Breast epithelium (tissue), 4 donors: ENCODE data around the gene TPD52L1. TPM values are rescaled to one million over a fixed set of nuclear protein-coding genes. Genes with fewer than 3 reads are reported as not detected.

Source experiments
- DNase-seq, 2 donors: peaks; one replicate each; pipeline ENCODE4 v3.0.0-alpha.2; 2019; ENCODE audit warnings: low spot score in 2 of 2
- H3K27ac ChIP-seq, 2 donors: fragments of 200-600 bp; sonication (generic) in 1 of 2; one replicate each; pipeline ENCODE4 v1.5.1; 2016 to 2019; ENCODE audit warnings: mild to moderate bottlenecking in 1 of 2
- H3K27me3 ChIP-seq, 2 donors: fragments of 200-600 bp; sonication (generic) in 1 of 2; one replicate each; pipeline versions ENCODE4 v1.5.1 to v1.6.0; 2017 to 2019; ENCODE audit warnings: control low read depth in 1 of 2, mild to moderate bottlenecking in 1 of 2
- H3K36me3 ChIP-seq: fragments of 200-600 bp; one replicate; pipeline ENCODE4 v1.5.1; 2019
- H3K4me1 ChIP-seq, 2 donors: fragments of 200-600 bp; sonication (generic); one replicate each; pipeline ENCODE4 v1.5.1; 2016 to 2019; ENCODE audit warnings: control low read depth in 1 of 2
- H3K4me3 ChIP-seq, 3 donors: fragments of 200-600 bp; sonication (generic); 1 replicate in 2 of 3; 2 replicates in 1 of 3; pipeline ENCODE4 v1.5.1; 2016 to 2019; ENCODE audit warnings: mild to moderate bottlenecking in 3 of 3, moderate library complexity in 2 of 3
- H3K9me3 ChIP-seq, 2 donors: fragments of 200-600 bp; sonication (generic) in 1 of 2; one replicate each; pipeline ENCODE4 v1.5.1; 2016 to 2019; ENCODE audit warnings: control low read depth in 1 of 2
- POLR2A ChIP-seq: fragments of 450-650 bp; IDR thresholded peaks from one replicate; pipeline ENCODE4 v1.6.1; 2016; ENCODE audit warnings: antibody characterized with exemption, mild to moderate bottlenecking, moderate library complexity
- POLR2AphosphoS5 ChIP-seq, 3 donors: sonication (generic); formaldehyde crosslinking; IDR thresholded peaks; one replicate each; pipeline ENCODE4 v1.6.1; 2017; ENCODE audit warnings: antibody characterized with exemption in 3 of 3
- intact Hi-C: fragments of 100-400 bp; cut with DNase I; formaldehyde crosslinking; loops from one replicate; pipeline ENCODE4 v1.15.1; 2023; ENCODE audit warnings: low total_unique reads
- total RNA-seq, 3 donors: library from RNA; depleted of rRNA; stranded (reverse); fragments of >200 nt; gene quantifications; one replicate each; pipeline ENCODE4 v1.1.0, GENCODE V29; 2016
- TF ChIP-seq, protein P1 (sequence below), 3 donors: fragments of 450-650 bp; IDR thresholded peaks; one replicate each; pipeline ENCODE4 v1.5.1; 2016 to 2017; ENCODE audit warnings: antibody characterized with exemption in 3 of 3, mild to moderate bottlenecking in 3 of 3, moderate library complexity in 3 of 3

Gene TPD52L1
- total RNA-seq, 3 donors from 2014 or later, result 27.2 to 266 (median 81.3) TPM

DNA sequence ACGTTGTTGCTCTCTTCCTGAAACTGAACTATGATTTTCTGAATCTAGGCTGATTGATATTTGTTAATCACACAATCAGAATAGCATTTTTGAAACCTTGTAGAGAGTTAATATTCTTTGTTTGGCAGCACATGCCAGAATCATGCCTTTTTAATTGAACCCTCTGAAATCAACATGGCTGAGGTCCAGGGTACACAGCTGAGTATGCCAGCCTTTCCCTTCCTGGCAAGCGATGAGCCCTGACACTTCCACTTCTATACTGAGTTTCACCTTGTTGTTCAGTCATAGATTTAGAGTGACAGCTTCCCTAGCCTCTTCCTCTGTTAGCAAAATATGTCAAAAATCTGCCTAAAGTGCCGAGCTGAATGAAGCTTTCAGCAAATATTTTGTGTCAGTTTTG is 141.4 kb downstream of the TPD52L1 start:
- intact Hi-C loops, result no loop called here
- Histone ChIP-seq H3K27me3 (no peaks in the 10 kb centered on the region), H3K4me1 (peaks cover 0 to 15% of the 10 kb centered on the region in 2 donors), H3K27ac (no peak overlapping the region), H3K9me3 (no peaks in the 10 kb centered on the region), H3K36me3 (no peaks in the 10 kb centered on the region), H3K4me3 (no peak overlapping the region)
- no peak for DNase-seq
- TF ChIP-seq, protein P1, sequence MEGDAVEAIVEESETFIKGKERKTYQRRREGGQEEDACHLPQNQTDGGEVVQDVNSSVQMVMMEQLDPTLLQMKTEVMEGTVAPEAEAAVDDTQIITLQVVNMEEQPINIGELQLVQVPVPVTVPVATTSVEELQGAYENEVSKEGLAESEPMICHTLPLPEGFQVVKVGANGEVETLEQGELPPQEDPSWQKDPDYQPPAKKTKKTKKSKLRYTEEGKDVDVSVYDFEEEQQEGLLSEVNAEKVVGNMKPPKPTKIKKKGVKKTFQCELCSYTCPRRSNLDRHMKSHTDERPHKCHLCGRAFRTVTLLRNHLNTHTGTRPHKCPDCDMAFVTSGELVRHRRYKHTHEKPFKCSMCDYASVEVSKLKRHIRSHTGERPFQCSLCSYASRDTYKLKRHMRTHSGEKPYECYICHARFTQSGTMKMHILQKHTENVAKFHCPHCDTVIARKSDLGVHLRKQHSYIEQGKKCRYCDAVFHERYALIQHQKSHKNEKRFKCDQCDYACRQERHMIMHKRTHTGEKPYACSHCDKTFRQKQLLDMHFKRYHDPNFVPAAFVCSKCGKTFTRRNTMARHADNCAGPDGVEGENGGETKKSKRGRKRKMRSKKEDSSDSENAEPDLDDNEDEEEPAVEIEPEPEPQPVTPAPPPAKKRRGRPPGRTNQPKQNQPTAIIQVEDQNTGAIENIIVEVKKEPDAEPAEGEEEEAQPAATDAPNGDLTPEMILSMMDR (IDR thresholded peaks at IDR 0.05), result no peak
- TF ChIP-seq POLR2A (no peak), POLR2AphosphoS5 (IDR thresholded peaks at IDR 0.05) (no peak)

DNA sequence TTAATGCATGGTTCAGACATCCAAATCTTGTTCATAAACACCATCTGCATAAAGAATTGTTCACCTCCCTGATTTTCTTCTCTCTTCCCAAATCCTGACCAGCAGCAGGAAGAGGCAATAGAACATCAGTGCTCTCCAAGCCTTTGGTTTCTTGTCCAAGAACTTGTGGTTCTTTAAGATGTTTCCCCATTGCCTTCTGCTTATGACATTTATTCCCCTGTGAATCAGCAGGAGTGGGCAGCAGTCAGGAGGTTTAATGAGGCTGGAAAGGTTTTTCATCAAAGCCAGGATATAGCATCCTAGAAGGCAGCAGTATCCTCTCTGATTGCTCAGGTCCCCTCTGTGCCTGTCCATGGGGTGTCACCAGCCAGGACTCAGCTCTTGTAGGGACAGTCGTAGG is 142.9 kb downstream of the TPD52L1 start:
- intact Hi-C loops, result no loop called here
- Histone ChIP-seq H3K9me3 (no peaks in the 10 kb centered on the region), H3K27me3 (no peaks in the 10 kb centered on the region), H3K36me3 (no peaks in the 10 kb centered on the region), H3K27ac (no peak overlapping the region), H3K4me3 (no peak overlapping the region), H3K4me1 (peaks cover 0 to 25% of the 10 kb centered on the region in 2 donors)
- no peak for TF ChIP-seq POLR2A
- TF ChIP-seq, protein P1 (IDR thresholded peaks at IDR 0.05), result no peak
- no peak for TF ChIP-seq POLR2AphosphoS5 (IDR thresholded peaks at IDR 0.05)
- DNase-seq, result no peak

DNA sequence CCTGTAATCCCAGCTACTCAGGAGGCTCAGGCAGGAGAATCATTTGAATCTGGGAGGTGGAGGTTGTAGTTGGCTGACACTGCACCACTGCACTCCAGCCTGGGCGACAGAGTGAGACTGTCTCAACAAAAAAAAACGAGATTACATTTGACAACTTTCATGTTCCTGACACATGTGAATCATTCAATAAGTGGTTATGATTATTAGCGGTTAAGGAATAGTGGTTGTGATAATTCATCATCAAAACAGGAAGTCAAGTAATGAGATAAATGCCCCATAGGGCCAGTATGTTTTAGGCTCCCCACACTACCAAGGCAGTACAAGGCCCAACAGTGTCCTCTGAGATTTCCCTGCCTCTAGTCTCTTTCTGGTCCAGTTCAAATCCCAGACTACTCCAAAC is 145.7 kb downstream of the TPD52L1 start:
- no peaks in the 10 kb centered on the region for H3K36me3 ChIP-seq
- H3K4me1 ChIP-seq, result peaks cover 0 to 25% of the 10 kb centered on the region in 2 donors
- no peaks in the 10 kb centered on the region for H3K9me3 ChIP-seq
- TF ChIP-seq POLR2A (no peak), POLR2AphosphoS5 (IDR thresholded peaks at IDR 0.05) (no peak)
- TF ChIP-seq, protein P1 (IDR thresholded peaks at IDR 0.05), result no peak
- no peak overlapping the region for H3K27ac ChIP-seq
- H3K27me3 ChIP-seq, result no peaks in the 10 kb centered on the region
- DNase-seq, result no peak
- intact Hi-C loops, result no loop called here
- no peak overlapping the region for H3K4me3 ChIP-seq

DNA sequence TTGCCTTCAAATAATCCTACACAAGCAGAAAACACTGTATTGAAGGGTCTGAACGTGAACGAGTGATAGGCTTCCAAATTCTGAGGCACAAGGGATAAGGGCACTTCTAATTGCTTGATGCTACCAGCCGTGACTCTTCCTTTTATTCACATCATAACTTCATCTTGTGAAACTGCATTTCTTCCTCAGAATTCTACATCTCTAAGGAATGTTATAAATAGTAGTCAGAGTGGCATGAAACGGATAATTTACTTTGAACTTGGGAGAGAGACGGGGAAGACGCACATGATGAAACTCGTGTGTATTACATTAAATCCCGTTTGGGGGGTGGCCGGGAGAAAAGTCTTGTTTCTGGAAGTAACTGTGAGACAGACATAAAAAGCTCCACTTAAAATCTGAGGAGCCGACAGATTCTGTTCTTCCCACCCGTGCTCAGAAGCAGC is 147.4 kb downstream of the TPD52L1 start:
- peak overlapping the region; percentile 78 to 98 (median 88) for H3K4me3 ChIP-seq
- H3K27ac ChIP-seq, result peak overlapping the region; percentile 91 to 97
- H3K4me1 ChIP-seq, result peaks cover 0 to 13% of the 10 kb centered on the region in 2 donors
- TF ChIP-seq POLR2AphosphoS5 (IDR thresholded peaks at IDR 0.05) (no peak), POLR2A (no peak)
- TF ChIP-seq, protein P1 (IDR thresholded peaks at IDR 0.05), result no peak
- DNase-seq, result no peak
- intact Hi-C loops, result loop anchor here (10.0 kb wide), 1 partner anchor 454 kb away; no protein-coding TSS in a partner anchor
- H3K9me3 ChIP-seq, result no peaks in the 10 kb centered on the region
- no peaks in the 10 kb centered on the region for H3K36me3 ChIP-seq
- no peaks in the 10 kb centered on the region for H3K27me3 ChIP-seq

DNA sequence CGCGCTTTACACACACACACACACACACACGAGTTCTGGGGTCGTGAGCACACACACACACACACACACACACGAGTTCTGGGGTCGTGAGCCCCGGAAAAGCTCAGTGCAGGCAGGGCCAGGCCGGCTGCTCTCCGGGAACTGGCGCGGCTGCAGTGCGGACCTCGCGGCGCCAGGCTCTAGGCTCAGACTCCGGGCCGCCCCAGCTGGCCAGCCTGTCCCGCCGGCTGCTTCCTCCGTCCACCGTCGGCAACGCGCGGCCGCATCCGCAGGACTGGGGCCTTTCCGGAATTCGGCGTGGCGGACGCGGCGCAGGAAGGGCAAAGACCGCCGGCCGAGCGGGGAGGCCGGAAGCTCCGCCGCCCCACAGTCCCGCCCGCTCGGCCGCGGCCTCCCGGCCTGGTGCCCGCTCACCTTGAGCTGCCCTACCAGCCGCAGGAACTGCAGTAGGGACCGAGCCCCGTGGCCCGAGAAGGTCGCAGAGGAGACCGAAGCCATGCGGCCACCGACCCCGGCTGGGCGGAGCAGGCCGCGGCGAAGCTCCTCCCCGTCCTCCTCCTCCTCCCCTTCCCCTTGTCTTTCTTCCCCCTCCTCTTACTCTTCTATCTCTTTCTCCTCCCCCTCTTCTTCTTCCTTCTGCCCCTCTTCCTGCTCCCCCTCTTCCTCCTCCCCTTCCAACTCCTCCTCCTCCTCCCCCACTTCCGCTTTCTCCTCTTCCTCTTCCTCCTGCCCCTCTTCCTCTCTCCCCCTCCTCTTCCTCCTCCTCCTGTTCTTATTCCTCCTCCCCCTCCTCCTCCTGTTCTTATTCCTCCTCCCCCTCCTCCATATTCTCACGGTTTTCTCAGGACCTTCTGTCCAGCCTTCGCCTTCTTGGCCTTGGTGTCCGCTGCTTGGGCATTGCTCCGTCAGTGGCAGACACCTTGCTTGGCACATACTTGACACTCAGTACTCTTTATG is 148.1 kb downstream of the TPD52L1 start, which contains the start of gene HDDC2:
Gene HDDC2, minus strand, starts transcription at position 533 of the 957 bp plus-strand sequence. Its CDS starts 35 bp downstream, at position 498.
- TF ChIP-seq POLR2A (no peak), POLR2AphosphoS5 (IDR thresholded peaks at IDR 0.05) (peak in 2 of 3 donors; percentile 41 to 44)
- TF ChIP-seq, protein P1 (IDR thresholded peaks at IDR 0.05), result no peak
- peak within 1 kb of the TSS; percentile 91 to 97 for H3K27ac ChIP-seq
- H3K4me1 ChIP-seq, result peaks cover 0 to 11% of the 10 kb centered on the region in 2 donors
- no peaks in the 10 kb centered on the region for H3K36me3 ChIP-seq
- peak within 1 kb of the TSS; percentile 78 to 98 (median 88) for H3K4me3 ChIP-seq
- H3K27me3 ChIP-seq, result no peaks in the 10 kb centered on the region
- intact Hi-C loops, result loop anchor here (10.0 kb wide), 1 partner anchor 453 kb away; no protein-coding TSS in a partner anchor
- no peaks in the 10 kb centered on the region for H3K9me3 ChIP-seq
- DNase-seq, result peak; percentile 34 to 63
